ENCODE measurements around the gene TAF5L. TPM values are rescaled to one million over a fixed set of nuclear protein-coding genes. Genes with fewer than 3 reads are reported as not detected.

TAF5L gene
- total and polyA plus RNA-seq, 10 donors = 7.0 to 24.7 (median 17.8) TPM

DNA sequence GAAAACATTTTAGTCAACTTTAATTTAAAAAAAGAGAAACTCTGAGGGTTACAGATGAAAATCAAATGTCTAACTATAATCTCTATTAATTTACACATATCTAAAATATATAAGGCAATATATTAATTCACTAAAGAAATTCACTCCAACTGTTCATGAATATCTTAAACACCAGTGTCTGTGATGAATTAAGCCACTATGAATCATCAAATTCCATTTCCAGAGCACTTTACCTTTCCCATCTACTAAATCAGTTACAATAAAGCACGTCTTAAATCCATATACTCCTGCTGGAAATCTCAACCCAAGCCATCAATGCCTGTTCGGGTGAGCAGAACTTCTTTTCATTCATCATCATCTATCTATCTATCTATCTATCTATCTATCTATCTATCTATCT lies 4.3 kb downstream of the TAF5L start:
- no peak for DNase-seq
- Histone ChIP-seq H3K9me3 (no peaks in the 10 kb centered on the region), H3K36me3 (no peaks in the 10 kb centered on the region), H3K27ac (no peak overlapping the region), H3K4me1 (peaks cover 13 to 79% (median 37%) of the 10 kb centered on the region in 6 donors), H3K4me3 (no peak overlapping the region), H3K27me3 (replicated peaks in 1 of 7) (no peaks in the 10 kb centered on the region)
- 89 to 100% (median 92%) methylated on average over 2 of the region's 2 CpGs for WGBS, 5 donors
- no peak for TF ChIP-seq CTCF (IDR thresholded peaks at IDR 0.05 in 8 of 11, conservative IDR thresholded peaks at IDR 0.05 in 3 of 11)
- no peak for TF ChIP-seq POLR2AphosphoS5 (IDR thresholded peaks at IDR 0.05)
- intact Hi-C loops (cut with DNase I; ENCODE audit: low total_unique reads) = no loop called here

- H3K4me3 ChIP-seq = no peak overlapping the region
- H3K36me3 ChIP-seq = no peaks in the 10 kb centered on the region
- H3K9me3 ChIP-seq = no peaks in the 10 kb centered on the region
- no peak for TF ChIP-seq CTCF (IDR thresholded peaks at IDR 0.05 in 8 of 11, conservative IDR thresholded peaks at IDR 0.05 in 3 of 11)
- WGBS, 5 donors = 64 to 85% (median 75%) methylated on average over 3 of the region's 3 CpGs
- intact Hi-C loops (cut with DNase I; ENCODE audit: low total_unique reads) = no loop called here
- H3K27me3 ChIP-seq (replicated peaks in 1 of 7) = no peaks in the 10 kb centered on the region
- H3K27ac ChIP-seq = no peak overlapping the region
- DNase-seq = no peak
- peaks cover 10 to 74% (median 33%) of the 10 kb centered on the region in 6 donors for H3K4me1 ChIP-seq
These were observed 5.0 kb downstream of the TAF5L start for GRCh38 chr1:229620876-229621275.

GRCh38 chr1:229619614-229620013 lies 6.3 kb downstream of the TAF5L start:
- Histone ChIP-seq H3K9me3 (no peaks in the 10 kb centered on the region), H3K27ac (no peak overlapping the region), H3K36me3 (peaks cover 0 to 1% (median 0%) of the 10 kb centered on the region in 6 donors), H3K27me3 (replicated peaks in 1 of 7) (no peaks in the 10 kb centered on the region), H3K4me1 (peaks cover 7 to 66% (median 28%) of the 10 kb centered on the region in 6 donors), H3K4me3 (no peak overlapping the region)
- intact Hi-C loops (cut with DNase I; ENCODE audit: low total_unique reads) = no loop called here
- TF ChIP-seq CTCF (IDR thresholded peaks at IDR 0.05 in 8 of 11, conservative IDR thresholded peaks at IDR 0.05 in 3 of 11) = no peak
- no peak for TF ChIP-seq POLR2AphosphoS5 (IDR thresholded peaks at IDR 0.05)
- TF ChIP-seq POLR2A (IDR thresholded peaks at IDR 0.05) = no peak
- DNase-seq = no peak
- WGBS, 5 donors = 83 to 93% (median 86%) methylated on average over 5 of the region's 5 CpGs

DNA sequence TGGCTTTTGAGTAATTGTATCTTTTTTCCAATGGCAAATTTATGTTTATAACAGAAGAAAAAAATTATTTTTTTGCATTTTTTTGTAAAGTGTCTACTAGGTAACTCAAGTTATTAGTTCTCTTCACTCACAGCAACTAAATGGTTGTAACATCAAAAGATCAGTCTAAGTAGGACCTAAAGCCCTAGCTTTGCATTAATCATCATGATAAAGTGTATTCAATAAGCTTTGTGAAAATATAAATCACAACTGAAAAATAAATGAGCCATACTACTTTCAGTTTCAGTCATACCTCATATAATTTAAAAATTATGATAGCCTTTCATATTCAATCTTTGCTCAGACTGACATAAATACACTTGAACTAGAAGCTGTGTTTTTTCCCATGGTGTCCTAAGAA lies 6.9 kb downstream of the TAF5L start:
- peaks cover under 1 to 60% (median 22%) of the 10 kb centered on the region in 6 donors for H3K4me1 ChIP-seq
- intact Hi-C loops (cut with DNase I; ENCODE audit: low total_unique reads) = no loop called here
- TF ChIP-seq CTCF (IDR thresholded peaks at IDR 0.05 in 8 of 11, conservative IDR thresholded peaks at IDR 0.05 in 3 of 11) (no peak), POLR2AphosphoS5 (IDR thresholded peaks at IDR 0.05) (no peak), POLR2A (IDR thresholded peaks at IDR 0.05) (no peak)
- H3K4me3 ChIP-seq = no peak overlapping the region
- no peaks in the 10 kb centered on the region for H3K9me3 ChIP-seq
- DNase-seq = no peak
- H3K27me3 ChIP-seq (replicated peaks in 1 of 7) = no peaks in the 10 kb centered on the region
- H3K36me3 ChIP-seq = peaks cover 0 to 7% (median 4%) of the 10 kb centered on the region in 6 donors
- H3K27ac ChIP-seq = no peak overlapping the region

Measured in spleen (tissue), 11 donors.